MM.1S (cell line): ENCODE results near the gene ADAMTSL1.

Experiments
- DNase-seq: peaks from one replicate; pipeline ENCODE4 v3.0.0-alpha.2; 2015
- H2AFZ ChIP-seq: fragments of 300-600 bp; sonication (generic); 2 replicates; pipeline ENCODE4 v1.6.0; 2016; ENCODE audit warnings: antibody characterized with exemption, low read length
- H3F3A ChIP-seq: fragments of 300-600 bp; sonication (generic); 2 replicates; pipeline ENCODE4 v1.6.1; 2016; ENCODE audit warnings: mild to moderate bottlenecking, antibody characterized with exemption, low read length, moderate library complexity, mixed read lengths; ENCODE audit not compliant: insufficient read depth
- H3K27ac ChIP-seq: fragments of 300-600 bp; sonication (generic); 2 replicates; pipeline ENCODE4 v1.5.1; 2016; ENCODE audit warnings: mild to moderate bottlenecking, low read length
- H3K27me3 ChIP-seq: fragments of 300-600 bp; sonication (generic); replicated peaks from 2 replicates; pipeline ENCODE4 v1.6.0; 2016; ENCODE audit warnings: low read length; ENCODE audit not compliant: insufficient read depth
- H3K36me3 ChIP-seq: fragments of 300-600 bp; sonication (generic); replicated peaks from 2 replicates; pipeline ENCODE4 v1.6.1; 2016; ENCODE audit warnings: mild to moderate bottlenecking, low read length, mixed read lengths; ENCODE audit not compliant: insufficient read depth
- H3K4me1 ChIP-seq: fragments of 300-600 bp; sonication (generic); 2 replicates; pipeline ENCODE4 v1.6.1; 2016; ENCODE audit warnings: low read length, mixed read lengths
- H3K4me2 ChIP-seq: fragments of 300-600 bp; sonication (generic); 2 replicates; pipeline ENCODE4 v1.6.0; 2016; ENCODE audit warnings: low read depth, low read length
- H3K4me3 ChIP-seq: fragments of 300-600 bp; sonication (generic); 2 replicates; pipeline ENCODE4 v1.5.1; 2016; ENCODE audit warnings: low read length, mixed read lengths
- H3K79me2 ChIP-seq: fragments of 300-600 bp; sonication (generic); 2 replicates; pipeline ENCODE4 v1.6.1; 2016; ENCODE audit warnings: mixed run types, low read length, mixed read lengths
- H3K9ac ChIP-seq: fragments of 300-600 bp; sonication (generic); 2 replicates; pipeline ENCODE4 v1.6.1; 2016; ENCODE audit warnings: low read length, mixed read lengths
- H3K9me2 ChIP-seq: fragments of 300-600 bp; sonication (generic); replicated peaks from 2 replicates; pipeline ENCODE4 v1.6.1; 2016; ENCODE audit warnings: mild to moderate bottlenecking, low read length, mixed read lengths; ENCODE audit not compliant: insufficient read depth
- H3K9me3 ChIP-seq: fragments of 300-600 bp; sonication (generic); replicated peaks from 2 replicates; pipeline ENCODE4 v1.6.1; 2016; ENCODE audit warnings: mild to moderate bottlenecking, low read length, mixed read lengths; ENCODE audit not compliant: insufficient read depth
- H4K20me1 ChIP-seq: fragments of 300-600 bp; sonication (generic); 2 replicates; pipeline ENCODE4 v1.6.1; 2016; ENCODE audit warnings: mild to moderate bottlenecking, low read length, moderate library complexity, mixed read lengths; ENCODE audit not compliant: insufficient read depth
- CTCF ChIP-seq: fragments of 300-600 bp; sonication (generic); IDR thresholded peaks from 2 replicates; pipeline ENCODE4 v1.5.1; 2016; ENCODE audit warnings: antibody characterized with exemption, low read length, mixed read lengths
- EZH2 ChIP-seq: fragments of 300-600 bp; sonication (generic); optimal IDR thresholded peaks from 2 replicates; pipeline ENCODE3; 2017; ENCODE audit warnings: low read depth, mild to moderate bottlenecking, antibody characterized with exemption, low read length, mixed read lengths
- EZH2phosphoT487 ChIP-seq: fragments of 300-600 bp; sonication (generic); IDR thresholded peaks from 2 replicates; pipeline ENCODE4 v1.6.1; 2018; ENCODE audit warnings: antibody characterized with exemption, low read length

ADAMTSL1 gene

GRCh38 chr9:18479405-18479804 lies 5.5 kb downstream of the ADAMTSL1 start:
- Histone ChIP-seq H3K27ac (no peak overlapping the region), H2AFZ (no peak overlapping the region), H3K27me3 (no peaks in the 10 kb centered on the region), H3K9me2 (no peaks in the 10 kb centered on the region), H3F3A (no peaks in the 10 kb centered on the region), H3K4me2 (no peak overlapping the region), H4K20me1 (no peaks in the 10 kb centered on the region), H3K4me3 (no peak overlapping the region), H3K9me3 (no peaks in the 10 kb centered on the region), H3K36me3 (no peaks in the 10 kb centered on the region), H3K79me2 (no peaks in the 10 kb centered on the region), H3K9ac (no peak overlapping the region), H3K4me1 (no peaks in the 10 kb centered on the region)
- DNase-seq = no peak
- TF ChIP-seq EZH2phosphoT487 (no peak), EZH2 (no peak), CTCF (no peak)

GRCh38 chr9:18480662-18481093 lies 6.7 kb downstream of the ADAMTSL1 start:
- H3K9me3 ChIP-seq = no peaks in the 10 kb centered on the region
- no peaks in the 10 kb centered on the region for H3F3A ChIP-seq
- H4K20me1 ChIP-seq = no peaks in the 10 kb centered on the region
- no peak for TF ChIP-seq EZH2phosphoT487
- no peak for TF ChIP-seq EZH2
- TF ChIP-seq CTCF = no peak
- no peak overlapping the region for H3K4me3 ChIP-seq
- no peaks in the 10 kb centered on the region for H3K79me2 ChIP-seq
- no peak overlapping the region for H3K9ac ChIP-seq
- no peak for DNase-seq
- no peak overlapping the region for H3K27ac ChIP-seq
- no peaks in the 10 kb centered on the region for H3K4me1 ChIP-seq
- H2AFZ ChIP-seq = no peak overlapping the region
- H3K9me2 ChIP-seq = no peaks in the 10 kb centered on the region
- H3K27me3 ChIP-seq = no peaks in the 10 kb centered on the region
- no peaks in the 10 kb centered on the region for H3K36me3 ChIP-seq
- H3K4me2 ChIP-seq = no peak overlapping the region

GRCh38 chr9:18482371-18482770 lies 8.4 kb downstream of the ADAMTSL1 start:
- Histone ChIP-seq H3K27ac (no peak overlapping the region), H2AFZ (no peak overlapping the region), H4K20me1 (no peaks in the 10 kb centered on the region), H3K79me2 (no peaks in the 10 kb centered on the region), H3K4me1 (no peaks in the 10 kb centered on the region), H3K4me3 (no peak overlapping the region), H3K36me3 (no peaks in the 10 kb centered on the region), H3K9me3 (no peaks in the 10 kb centered on the region), H3K9me2 (no peaks in the 10 kb centered on the region), H3K27me3 (no peaks in the 10 kb centered on the region), H3K4me2 (no peak overlapping the region), H3F3A (no peaks in the 10 kb centered on the region), H3K9ac (no peak overlapping the region)
- DNase-seq = no peak
- TF ChIP-seq EZH2 = no peak
- TF ChIP-seq EZH2phosphoT487 = no peak
- no peak for TF ChIP-seq CTCF
